ENCODE measurements around the gene GRK5.

DNA sequence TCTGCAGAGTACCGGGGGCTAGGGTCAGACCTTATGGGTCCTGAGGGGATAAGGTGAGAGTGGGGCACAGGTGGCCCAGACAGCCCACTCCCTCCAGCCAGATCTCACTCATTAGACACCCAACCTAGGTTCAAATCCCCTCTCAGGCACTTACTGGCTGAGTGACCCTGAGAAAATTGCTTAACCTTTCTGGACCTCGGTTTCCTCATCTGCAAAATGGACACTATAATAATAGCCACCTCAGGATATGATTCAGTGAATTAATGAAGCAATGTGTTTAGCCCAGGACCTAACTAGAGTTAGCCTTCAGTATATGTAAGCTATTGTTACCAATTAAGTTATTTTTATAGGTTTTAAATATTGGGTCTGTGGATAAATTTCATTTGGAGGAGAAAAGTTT, 212.6 kb downstream of the GRK5 start:
- TF ChIP-seq, protein P1, sequence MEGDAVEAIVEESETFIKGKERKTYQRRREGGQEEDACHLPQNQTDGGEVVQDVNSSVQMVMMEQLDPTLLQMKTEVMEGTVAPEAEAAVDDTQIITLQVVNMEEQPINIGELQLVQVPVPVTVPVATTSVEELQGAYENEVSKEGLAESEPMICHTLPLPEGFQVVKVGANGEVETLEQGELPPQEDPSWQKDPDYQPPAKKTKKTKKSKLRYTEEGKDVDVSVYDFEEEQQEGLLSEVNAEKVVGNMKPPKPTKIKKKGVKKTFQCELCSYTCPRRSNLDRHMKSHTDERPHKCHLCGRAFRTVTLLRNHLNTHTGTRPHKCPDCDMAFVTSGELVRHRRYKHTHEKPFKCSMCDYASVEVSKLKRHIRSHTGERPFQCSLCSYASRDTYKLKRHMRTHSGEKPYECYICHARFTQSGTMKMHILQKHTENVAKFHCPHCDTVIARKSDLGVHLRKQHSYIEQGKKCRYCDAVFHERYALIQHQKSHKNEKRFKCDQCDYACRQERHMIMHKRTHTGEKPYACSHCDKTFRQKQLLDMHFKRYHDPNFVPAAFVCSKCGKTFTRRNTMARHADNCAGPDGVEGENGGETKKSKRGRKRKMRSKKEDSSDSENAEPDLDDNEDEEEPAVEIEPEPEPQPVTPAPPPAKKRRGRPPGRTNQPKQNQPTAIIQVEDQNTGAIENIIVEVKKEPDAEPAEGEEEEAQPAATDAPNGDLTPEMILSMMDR (IDR thresholded peaks at IDR 0.05): no peak
- no peak for TF ChIP-seq POLR2A (IDR thresholded peaks at IDR 0.05)

Data from thyroid gland (tissue), 4 donors.